Measurements from ENCODE around the gene SEMA4D. TPM values are rescaled to one million over a fixed set of nuclear protein-coding genes. Genes with fewer than 3 reads are reported as not detected.

Gene SEMA4D
- total and polyA plus RNA-seq, 2 of the 13 experiments (the other 11 are each of a cell fraction or from before 2014, with no cell fraction given) = 0.13 to 0.16 TPM

- TF ChIP-seq ZBTB8A (CRISPR knock-in tag; IDR thresholded peaks at IDR 0.05; ENCODE audit: borderline replicate concordance, low read depth) = no peak
Measured at GRCh38 chr9:89528131-89528530, 30.2 kb upstream of the SEMA4D start (continued).

GRCh38 chr9:89527084-89527483 lies 29.2 kb upstream of the SEMA4D start:
- ChIA-PET CTCF (ENCODE audit: low intra/inter-chr PET ratio, low total read pairs) (no interaction called here), POLR2A (no interaction called here)
- Histone ChIP-seq H2AFZ (ENCODE audit: low read length) (no peak overlapping the region), H3K4me2 (ENCODE audit: low read depth, low read length) (no peak overlapping the region), H3K27me3 (ENCODE audit: control insufficient read depth in 1 of 2, insufficient read depth in 2 of 2, low read length in 2 of 2) (no peaks in the 10 kb centered on the region), H3K9me3 (ENCODE audit: low read length) (no peaks in the 10 kb centered on the region), H4K20me1 (ENCODE audit: insufficient read depth, low read length) (no peaks in the 10 kb centered on the region), H3K79me2 (ENCODE audit: insufficient read depth, low read length) (no peaks in the 10 kb centered on the region), H3K4me1 (ENCODE audit: insufficient read depth, low read length) (peaks cover 28% of the 10 kb centered on the region), H3K4me3 (replicated peaks in 1 of 3; ENCODE audit: insufficient read depth in 1 of 3, low read depth in 2 of 3, low read length in 3 of 3) (no peak overlapping the region), H3K27ac (ENCODE audit: extremely low read length, insufficient read depth, low read length) (no peak overlapping the region), H3K36me3 (replicated peaks in 1 of 2; ENCODE audit: control insufficient read depth in 1 of 2, insufficient read depth in 2 of 2, low read length in 2 of 2) (no peaks in the 10 kb centered on the region), H3K9ac (ENCODE audit: insufficient read depth, low read depth, low read length) (no peak overlapping the region)
- ATAC-seq = no peak
- no peak for DNase-seq (ENCODE audit: low spot score)
- BruUV-seq (replicated peaks) = no TSS peak
- in situ Hi-C loops (cut with HindIII; ENCODE audit: extremely low pct_ligation_motif_present, low pct_unique_long_range_greater_than_20kb) = no loop called here
- TF ChIP-seq HNRNPUL1 (IDR thresholded peaks at IDR 0.05; ENCODE audit: low read depth, low read length) (no peak), ZNF383 (CRISPR knock-in tag; IDR thresholded peaks at IDR 0.05; ENCODE audit: borderline replicate concordance) (no peak), ZNF564 (CRISPR knock-in tag; IDR thresholded peaks at IDR 0.05) (no peak), TARDBP (CRISPR knock-in tag; IDR thresholded peaks at IDR 0.05) (no peak), TFAP4 (IDR thresholded peaks at IDR 0.05; ENCODE audit: borderline replicate concordance, low read depth) (no peak), ZNF75D (CRISPR knock-in tag; IDR thresholded peaks at IDR 0.05; ENCODE audit: borderline replicate concordance) (no peak), POGZ (CRISPR knock-in tag; IDR thresholded peaks at IDR 0.05) (no peak), TBP (CRISPR knock-in tag; IDR thresholded peaks at IDR 0.05) (no peak)
- FAIRE-seq = no peak
- 13% methylated on average over 1 of the region's 2 CpGs for WGBS (ENCODE audit: low lambda C conversion rate)
- intact Hi-C loops (cut with micrococcal nuclease; ENCODE audit: unreplicated experiment) = no loop called here
